HG02852 (cell line): ENCODE measurements around the gene ERCC1.

Experiments used
- ATAC-seq: cut with Tn5 transposase; IDR thresholded peaks from one replicate; pipeline ENCODE4 v1.9.1; 2021; ENCODE audit warnings: mild to moderate bottlenecking, moderate library complexity; ENCODE audit not compliant: unreplicated experiment

Gene ERCC1

DNA sequence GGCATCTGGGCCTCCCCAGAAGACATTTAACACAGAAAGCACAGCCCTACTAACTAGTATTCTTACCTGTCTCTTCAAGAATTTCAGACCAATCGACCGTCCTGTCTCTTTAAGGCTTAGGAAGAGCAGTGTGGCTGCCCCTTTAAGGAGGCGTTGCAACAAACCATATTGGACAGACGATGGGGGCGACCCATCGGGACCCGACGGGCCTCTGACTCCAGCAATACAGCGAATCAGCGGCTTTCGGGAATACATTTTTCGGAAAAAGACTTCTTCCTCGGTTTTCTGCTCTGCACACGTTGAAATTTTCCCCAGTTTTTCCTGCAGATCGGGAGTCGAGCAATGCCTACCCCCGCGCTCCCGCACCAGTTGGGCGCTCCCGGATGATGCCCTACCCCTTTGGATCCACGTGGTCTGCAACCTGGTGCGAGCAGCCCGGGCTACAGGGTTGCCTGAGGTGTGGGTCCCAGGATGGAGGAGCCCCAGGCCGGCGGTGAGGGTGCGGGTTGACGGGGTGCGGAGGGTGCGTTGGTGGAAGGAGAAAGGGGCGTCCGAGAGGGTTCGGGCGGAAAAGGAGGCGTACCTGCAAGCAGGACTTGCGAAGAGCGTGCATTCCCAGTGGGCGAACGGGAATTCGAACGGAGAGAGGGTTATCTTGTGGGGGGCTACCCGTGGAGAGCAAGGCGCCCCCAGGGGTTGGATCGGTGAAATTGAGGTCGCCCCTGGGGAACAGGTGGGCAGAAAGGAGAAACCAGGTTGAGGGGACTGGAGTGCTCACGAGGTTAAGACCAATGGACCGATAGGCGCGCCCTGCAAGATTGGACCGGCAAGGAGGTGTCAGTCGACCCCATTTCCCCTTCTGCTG lies 17.3 kb downstream of the ERCC1 start, which contains the start of gene POLR1G:
Gene POLR1G, plus strand, starts transcription at position 419 of the 865 bp plus-strand sequence. Its CDS starts 53 bp downstream, at position 472.
- ATAC-seq: peak; percentile 70

DNA sequence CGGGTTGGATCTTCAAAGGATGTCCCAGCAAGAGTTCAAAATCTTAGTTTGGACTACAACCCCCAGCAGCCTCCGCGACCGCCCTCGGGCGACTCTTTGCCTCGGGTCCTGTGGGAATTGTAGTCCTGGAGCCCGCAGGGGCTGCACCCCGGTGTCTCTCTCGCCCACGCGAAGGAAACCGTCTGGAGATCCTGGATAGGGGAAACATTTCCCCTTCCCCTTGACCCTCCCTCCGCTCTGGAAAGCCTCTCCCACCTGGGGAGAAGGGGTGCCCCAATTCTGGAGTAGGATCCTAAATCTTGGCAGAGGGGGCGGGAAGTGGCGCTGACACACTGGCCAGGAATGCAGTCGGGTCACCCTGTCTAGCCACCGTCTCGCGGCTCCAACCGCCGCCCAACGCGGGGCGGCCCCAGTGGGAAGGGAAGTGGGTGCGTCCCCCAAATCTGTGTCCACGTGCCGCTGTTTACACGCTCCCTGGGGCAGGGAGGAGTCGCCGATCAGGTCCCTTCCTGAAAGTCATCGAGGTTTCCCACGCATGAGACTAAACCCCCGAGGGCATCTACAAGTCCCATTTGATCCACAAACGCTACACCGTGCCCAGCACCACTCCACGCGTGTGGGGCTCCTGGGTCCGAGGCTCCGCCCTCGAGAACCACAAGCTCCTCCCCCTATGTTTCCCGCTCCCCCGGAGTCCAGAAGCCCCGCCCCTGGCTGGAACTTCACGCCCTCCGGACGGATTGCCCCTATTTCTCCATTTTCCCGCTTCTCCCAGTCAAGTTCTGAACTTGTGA lies 18.1 kb downstream of the ERCC1 start:
- ATAC-seq: peak; percentile 50

DNA sequence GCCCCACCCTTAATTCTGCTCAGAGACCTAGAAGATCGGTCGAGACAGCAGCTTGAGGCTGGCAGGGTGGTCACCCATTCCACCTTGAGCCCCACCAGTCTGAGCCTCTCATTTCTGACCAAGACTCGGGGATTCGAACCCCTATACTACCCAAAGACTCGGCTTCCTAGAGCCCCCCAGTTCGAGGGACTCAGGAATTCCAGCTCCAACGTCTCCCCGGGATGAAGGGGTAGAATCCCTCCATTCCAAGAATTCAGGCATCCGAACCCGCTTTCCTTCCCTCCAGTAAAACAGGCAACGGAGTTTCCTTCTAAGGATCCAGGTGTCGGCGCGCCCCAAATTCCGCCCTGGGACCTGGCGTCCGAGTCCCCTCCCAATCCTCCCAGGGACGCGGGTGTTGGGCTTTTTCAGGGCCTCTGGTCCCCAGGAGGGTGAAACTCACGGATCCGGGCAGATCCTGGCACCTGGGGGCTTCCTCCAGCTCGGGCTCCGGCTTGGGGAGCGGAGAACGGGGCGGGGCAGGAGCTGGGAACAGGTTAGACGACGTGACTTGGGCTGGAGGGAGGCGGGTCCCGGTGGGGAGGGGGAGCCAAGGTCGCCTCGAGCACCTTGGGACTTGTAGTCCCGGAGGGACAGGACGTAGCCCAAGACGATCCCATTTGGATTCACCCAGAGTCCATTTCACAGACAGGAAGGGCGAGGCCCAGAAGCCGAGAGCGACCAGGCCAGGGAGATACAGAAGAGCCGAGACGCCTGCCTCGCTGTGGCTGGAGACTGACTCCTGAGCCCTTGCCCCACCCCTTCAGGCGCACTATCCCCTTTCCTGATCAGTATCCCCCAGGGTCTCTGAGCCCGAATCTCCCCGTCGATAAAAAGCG lies 18.9 kb downstream of the ERCC1 start, which contains the start of gene PPP1R13L:
Gene PPP1R13L, minus strand, starts transcription at position 513 of the 878 bp plus-strand sequence. CDS start 6,751 bp downstream, outside the sequence.
- peak; percentile 22 for ATAC-seq

GRCh38 chr19:45403781-45404556 lies 19.7 kb downstream of the ERCC1 start:
- ATAC-seq: no peak

GRCh38 chr19:45403272-45403671 lies 20.4 kb downstream of the ERCC1 start:
- ATAC-seq: no peak

GRCh38 chr19:45402298-45403061 lies 21.2 kb downstream of the ERCC1 start:
- ATAC-seq: no peak

DNA sequence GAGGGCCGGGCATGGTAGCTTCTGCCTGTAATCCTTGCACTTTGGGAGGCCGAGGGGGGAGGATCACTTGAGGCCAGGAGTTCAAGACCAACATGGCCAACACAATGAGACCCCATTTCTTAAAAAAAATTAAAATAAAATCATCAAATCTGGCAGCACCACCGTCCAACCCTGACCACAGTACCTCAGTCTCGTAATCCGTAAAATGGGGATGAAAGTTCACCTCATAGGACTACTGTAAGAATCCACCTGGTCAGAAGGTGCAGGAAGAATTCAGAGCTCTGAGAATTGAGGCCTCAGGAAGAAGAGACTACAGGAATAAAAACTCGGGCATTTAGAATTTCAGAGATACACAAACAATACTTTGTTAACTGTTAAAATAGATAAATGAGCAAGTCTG lies 21.9 kb downstream of the ERCC1 start:
- ATAC-seq: no peak

DNA sequence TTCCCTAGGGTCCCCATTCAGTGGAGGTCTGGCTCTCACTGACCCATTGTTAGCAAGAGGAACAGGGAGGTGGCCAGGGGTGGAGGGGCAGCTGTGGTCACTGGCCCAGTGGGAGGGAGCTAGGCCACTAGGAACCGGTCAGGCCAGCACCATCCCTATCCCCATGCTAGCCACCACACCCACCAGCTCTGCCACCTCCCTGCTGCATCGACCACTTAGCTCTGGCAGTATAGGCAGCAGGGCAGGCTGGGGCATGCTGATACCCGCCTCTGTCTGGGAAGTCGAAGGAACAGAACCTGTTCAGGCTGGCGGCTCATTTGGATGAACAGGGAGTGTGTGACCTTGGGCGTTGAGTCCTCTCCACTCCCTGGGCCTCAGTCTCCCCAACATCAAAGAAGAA lies 23.5 kb downstream of the ERCC1 start:
- no peak for ATAC-seq

DNA sequence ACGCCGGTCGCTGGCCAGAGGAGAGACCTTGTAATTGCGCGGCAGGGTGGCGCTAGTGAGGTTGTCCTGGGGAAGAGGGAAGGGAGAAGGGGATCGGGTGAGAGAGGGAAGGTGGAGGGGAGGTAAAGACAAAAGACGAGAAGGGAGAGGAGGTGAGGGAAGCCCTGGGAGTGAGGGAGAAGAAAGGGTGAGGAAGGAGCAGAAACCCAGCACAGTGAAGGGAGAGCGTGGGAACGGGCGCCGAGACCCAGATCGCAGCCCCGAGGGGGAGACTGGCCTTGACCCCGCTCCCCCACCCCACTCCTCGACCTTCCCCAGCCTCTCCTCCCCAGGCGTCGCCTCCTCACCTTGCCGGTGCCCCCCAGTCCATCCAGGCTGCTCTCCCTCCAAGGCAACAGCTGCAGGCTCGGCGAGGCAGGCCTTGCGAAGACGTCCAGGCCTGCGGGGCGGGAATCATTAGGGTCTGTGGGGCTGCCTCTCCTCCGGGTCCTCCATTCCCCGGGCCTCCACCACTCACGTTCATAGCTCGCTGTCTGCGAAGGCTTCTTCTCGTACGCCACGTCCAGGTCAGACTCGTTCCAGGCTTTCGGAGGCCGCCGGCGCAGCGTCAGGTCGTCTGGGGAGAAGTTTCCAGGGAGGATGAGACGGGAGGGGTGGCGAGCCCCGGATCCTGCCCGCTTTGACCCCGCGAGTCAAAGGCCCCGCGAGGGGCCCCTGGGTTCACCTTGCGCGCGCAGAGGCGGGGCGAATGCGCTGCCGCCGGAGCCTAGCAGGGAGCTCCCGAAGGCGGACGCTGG lies 27.7 kb downstream of the ERCC1 start:
- ATAC-seq: no peak

GRCh38 chr19:45391871-45392665 lies 31.6 kb downstream of the ERCC1 start:
- ATAC-seq: no peak

DNA sequence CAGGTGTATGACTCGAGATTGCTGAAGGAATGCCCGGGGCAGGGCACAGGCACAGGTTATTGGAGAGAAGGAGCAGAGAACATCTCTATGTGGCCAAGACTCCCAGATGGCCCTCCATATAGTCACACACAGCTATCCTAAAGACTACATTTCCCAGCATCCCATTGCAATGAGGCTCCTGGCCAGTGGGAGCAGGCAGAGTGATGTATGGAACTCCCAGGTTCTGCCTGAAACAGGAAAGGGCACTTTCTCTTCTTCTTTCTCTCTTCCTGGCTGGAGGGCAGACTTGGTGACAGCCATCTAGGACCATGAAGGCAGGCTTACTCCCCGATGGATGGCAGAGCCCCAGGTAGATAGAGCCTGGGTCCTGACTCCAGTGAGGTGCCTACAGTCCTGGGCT lies 32.4 kb downstream of the ERCC1 start:
- no peak for ATAC-seq

- ATAC-seq: no peak
Observed at GRCh38 chr19:45385392-45386221, 38.1 kb downstream of the ERCC1 start.

- ATAC-seq: no peak
Observed at GRCh38 chr19:45382426-45382825, 41.3 kb downstream of the ERCC1 start.

- no peak for ATAC-seq
Observed at GRCh38 chr19:45380107-45380506, 43.6 kb downstream of the ERCC1 start.

GRCh38 chr19:45376045-45376724 lies 47.5 kb downstream of the ERCC1 start:
- no peak for ATAC-seq
